Measurements from ENCODE around the gene KNCN.
A peak's percentile ranks its signal among the peaks of the same experiment; 100 is the strongest.

Gene KNCN

GRCh38 chr1:46568461-46568891 lies 17.0 kb upstream of the KNCN start:
- DNase-seq = no peak

- DNase-seq = no peak
These were observed 11.9 kb upstream of the KNCN start for GRCh38 chr1:46563341-46563740.

GRCh38 chr1:46562498-46562897 lies 11.1 kb upstream of the KNCN start:
- no peak for DNase-seq

- no peak for DNase-seq
These were observed 7.5 kb upstream of the KNCN start for GRCh38 chr1:46558966-46559365.

- no peak for DNase-seq
These were observed 6.9 kb upstream of the KNCN start for GRCh38 chr1:46558141-46558963.

- DNase-seq = no peak
These were observed 6.0 kb upstream of the KNCN start for GRCh38 chr1:46557403-46557802.

- DNase-seq = no peak
These were observed 5.4 kb upstream of the KNCN start for GRCh38 chr1:46556822-46557221.

- no peak for DNase-seq
These were observed 4.6 kb upstream of the KNCN start for GRCh38 chr1:46555826-46556619.

GRCh38 chr1:46554597-46555381 lies 3.3 kb upstream of the KNCN start:
- no peak for DNase-seq

GRCh38 chr1:46554236-46554596 lies 2.8 kb upstream of the KNCN start:
- DNase-seq = no peak

- DNase-seq = no peak
These were observed 2.1 kb upstream of the KNCN start for GRCh38 chr1:46553506-46553905.

GRCh38 chr1:46552357-46553237 lies 1.1 kb upstream of the KNCN start:
- no peak for DNase-seq

- no peak for DNase-seq
These were observed 656 bp downstream of the KNCN start for GRCh38 chr1:46550751-46551231.

GRCh38 chr1:46549697-46550681 lies 1.5 kb downstream of the KNCN start:
- no peak for DNase-seq

- peak; percentile 27 to 57 for DNase-seq
These were observed 3.7 kb downstream of the KNCN start for GRCh38 chr1:46547481-46548383.

- no peak for DNase-seq
These were observed 5.2 kb downstream of the KNCN start for GRCh38 chr1:46546210-46546609.

GRCh38 chr1:46545784-46546183 lies 5.7 kb downstream of the KNCN start:
- peak in 1 of 2 experiments; percentile 30 for DNase-seq

- DNase-seq = no peak
These were observed 6.7 kb downstream of the KNCN start for GRCh38 chr1:46544561-46545240.

Measured in Kasumi-1 (cell line).